ENCODE results near the gene FAM219A. TPM values are rescaled to one million over a fixed set of nuclear protein-coding genes. Genes with fewer than 3 reads are reported as not detected.
A peak's percentile ranks its signal among the peaks of the same experiment; 100 is the strongest.

Gene FAM219A
- total RNA-seq, 1 donor from 2014 or later, result 28.8 TPM

DNA sequence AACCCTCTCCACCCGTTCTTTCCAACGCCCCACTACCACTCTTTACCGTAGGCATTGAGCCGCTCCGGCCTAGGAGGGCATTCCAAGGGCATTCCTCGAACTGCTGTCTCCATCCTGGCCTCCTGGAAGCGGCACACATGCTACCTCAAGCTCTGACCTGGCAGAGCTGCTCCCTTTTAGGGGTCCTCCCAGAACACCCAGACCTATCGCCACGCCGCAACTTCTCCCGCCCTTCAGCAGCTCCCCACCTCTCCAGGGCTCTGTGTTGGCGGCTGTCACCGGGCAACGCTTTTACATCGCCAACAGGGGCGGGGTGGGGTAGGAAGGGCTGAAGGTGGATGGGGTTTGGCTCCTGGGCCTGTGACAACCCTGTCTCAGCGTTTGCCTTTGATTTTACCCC, 77.0 kb downstream of the FAM219A start:
- no peak for DNase-seq
- Histone ChIP-seq H3K4me1 (peaks cover 17% of the 10 kb centered on the region), H3K9me3 (no peaks in the 10 kb centered on the region), H3K36me3 (no peaks in the 10 kb centered on the region), H3K4me3 (peak overlapping the region; percentile 66), H3K27me3 (no peaks in the 10 kb centered on the region), H3K27ac (no peak overlapping the region)
- TF ChIP-seq, protein P1, sequence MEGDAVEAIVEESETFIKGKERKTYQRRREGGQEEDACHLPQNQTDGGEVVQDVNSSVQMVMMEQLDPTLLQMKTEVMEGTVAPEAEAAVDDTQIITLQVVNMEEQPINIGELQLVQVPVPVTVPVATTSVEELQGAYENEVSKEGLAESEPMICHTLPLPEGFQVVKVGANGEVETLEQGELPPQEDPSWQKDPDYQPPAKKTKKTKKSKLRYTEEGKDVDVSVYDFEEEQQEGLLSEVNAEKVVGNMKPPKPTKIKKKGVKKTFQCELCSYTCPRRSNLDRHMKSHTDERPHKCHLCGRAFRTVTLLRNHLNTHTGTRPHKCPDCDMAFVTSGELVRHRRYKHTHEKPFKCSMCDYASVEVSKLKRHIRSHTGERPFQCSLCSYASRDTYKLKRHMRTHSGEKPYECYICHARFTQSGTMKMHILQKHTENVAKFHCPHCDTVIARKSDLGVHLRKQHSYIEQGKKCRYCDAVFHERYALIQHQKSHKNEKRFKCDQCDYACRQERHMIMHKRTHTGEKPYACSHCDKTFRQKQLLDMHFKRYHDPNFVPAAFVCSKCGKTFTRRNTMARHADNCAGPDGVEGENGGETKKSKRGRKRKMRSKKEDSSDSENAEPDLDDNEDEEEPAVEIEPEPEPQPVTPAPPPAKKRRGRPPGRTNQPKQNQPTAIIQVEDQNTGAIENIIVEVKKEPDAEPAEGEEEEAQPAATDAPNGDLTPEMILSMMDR (IDR thresholded peaks at IDR 0.05), result no peak
- intact Hi-C loops (cut with DNase I), result no loop called here
- ATAC-seq, result no peak

DNA sequence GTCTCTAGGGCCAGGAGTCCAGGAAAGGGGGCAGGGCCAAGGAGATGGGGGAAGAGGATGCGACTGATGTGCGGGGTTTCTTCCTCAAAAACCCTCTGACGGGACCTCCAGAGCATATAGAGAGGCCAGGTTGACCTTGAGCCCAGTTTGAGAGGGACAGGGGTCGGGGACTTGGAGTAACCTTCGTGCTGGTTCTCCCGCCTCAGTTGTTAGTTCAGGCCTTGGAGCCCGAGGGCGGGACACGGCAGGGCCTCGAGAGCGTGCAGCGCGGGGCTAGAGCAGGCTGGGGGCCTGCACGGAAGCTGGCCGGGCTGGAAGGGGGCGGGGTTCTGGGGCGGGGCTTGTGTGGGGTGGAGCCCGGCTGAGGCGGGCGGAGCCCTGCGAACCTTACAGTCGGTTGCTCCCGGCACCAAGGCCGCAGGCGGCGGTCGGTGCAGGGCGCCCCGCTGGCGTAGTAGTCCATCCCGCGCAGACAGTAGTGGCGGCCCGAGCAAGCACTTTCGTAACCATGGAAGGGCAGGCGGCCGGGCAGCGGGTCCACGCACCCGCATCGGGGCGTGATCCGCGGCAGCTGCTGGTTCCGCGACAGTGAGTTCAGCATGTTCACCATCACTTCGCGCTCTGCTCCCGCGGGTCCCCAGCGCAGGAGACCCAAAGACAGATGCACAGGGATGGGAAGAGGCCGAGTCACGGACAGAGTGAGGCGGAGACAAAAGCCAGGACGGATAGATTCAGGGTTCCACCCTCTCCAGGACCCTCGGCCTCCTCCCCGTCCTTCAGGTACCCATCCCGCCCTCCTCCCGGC, 77.7 kb downstream of the FAM219A start:
- TF ChIP-seq, protein P1 (IDR thresholded peaks at IDR 0.05), result no peak
- intact Hi-C loops (cut with DNase I), result no loop called here
- Histone ChIP-seq H3K27me3 (no peaks in the 10 kb centered on the region), H3K27ac (no peak overlapping the region), H3K9me3 (no peaks in the 10 kb centered on the region), H3K36me3 (no peaks in the 10 kb centered on the region), H3K4me3 (peak overlapping the region; percentile 66), H3K4me1 (peaks cover 20% of the 10 kb centered on the region)
- DNase-seq, result peak; percentile 90
- ATAC-seq, result peak; percentile 73

DNA sequence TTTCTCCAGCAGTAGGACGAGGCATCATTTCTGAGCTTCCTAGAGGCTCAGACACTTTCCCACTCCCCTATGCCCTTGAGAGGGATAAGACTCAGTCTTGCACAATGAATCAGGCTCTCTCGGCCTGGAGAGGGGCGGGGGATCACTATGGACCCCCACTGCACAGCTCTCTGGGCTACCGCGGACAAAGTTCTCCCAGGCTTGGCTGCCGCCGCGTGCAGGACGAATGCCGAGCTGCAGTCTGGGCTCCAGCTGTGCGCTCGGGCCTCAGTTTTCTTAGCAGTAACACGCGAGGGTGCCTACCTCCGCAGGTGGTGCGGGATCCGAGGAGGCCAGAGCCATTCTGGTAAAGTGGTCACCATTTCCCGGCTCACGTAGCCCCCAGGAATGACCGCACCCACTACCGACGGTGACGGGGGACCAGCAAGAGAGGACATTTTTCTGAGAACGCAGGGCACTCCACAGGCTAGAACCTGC, 78.3 kb downstream of the FAM219A start:
- H3K4me1 ChIP-seq, result peaks cover 22% of the 10 kb centered on the region
- H3K27me3 ChIP-seq, result no peaks in the 10 kb centered on the region
- no peaks in the 10 kb centered on the region for H3K36me3 ChIP-seq
- no peak for ATAC-seq
- no peak for DNase-seq
- no peak overlapping the region for H3K27ac ChIP-seq
- peak overlapping the region; percentile 66 for H3K4me3 ChIP-seq
- intact Hi-C loops (cut with DNase I), result no loop called here
- no peaks in the 10 kb centered on the region for H3K9me3 ChIP-seq
- TF ChIP-seq, protein P1 (IDR thresholded peaks at IDR 0.05), result no peak

DNA sequence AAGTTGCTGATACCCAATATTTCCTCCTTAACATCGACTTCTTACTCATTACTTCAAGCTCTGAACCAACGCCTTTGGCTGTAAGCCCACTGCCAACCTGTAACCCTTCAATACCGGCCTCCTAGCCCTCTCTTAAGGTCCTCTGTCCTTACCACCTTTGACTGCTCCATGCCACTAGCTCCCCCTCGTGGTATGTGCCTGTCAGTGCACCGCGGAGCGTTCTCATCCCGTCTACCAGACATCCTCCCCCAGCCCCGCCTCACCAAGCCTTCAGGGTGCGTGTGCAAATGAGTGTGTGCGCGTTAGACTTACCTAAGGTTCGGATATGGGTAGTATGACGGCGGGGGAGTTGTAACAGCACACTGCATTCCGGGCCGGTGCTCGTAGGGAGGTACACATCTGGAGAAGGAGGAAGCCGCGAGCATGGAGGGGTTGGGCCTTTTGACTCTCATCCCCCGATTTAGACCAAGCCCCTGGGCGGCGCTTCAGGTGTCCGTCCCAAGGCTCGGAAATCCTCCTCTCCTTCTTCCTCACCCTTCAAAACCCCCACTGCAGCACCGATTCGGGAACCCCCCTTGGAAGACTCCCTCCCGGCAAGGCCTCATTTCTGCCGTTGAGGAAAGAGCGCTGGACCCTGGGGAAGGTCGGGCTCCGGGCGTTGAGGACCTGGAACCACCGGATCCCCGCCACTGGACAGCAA, 78.9 kb downstream of the FAM219A start:
- peaks cover 22% of the 10 kb centered on the region for H3K4me1 ChIP-seq
- H3K9me3 ChIP-seq, result no peaks in the 10 kb centered on the region
- intact Hi-C loops (cut with DNase I), result no loop called here
- no peaks in the 10 kb centered on the region for H3K36me3 ChIP-seq
- no peaks in the 10 kb centered on the region for H3K27me3 ChIP-seq
- no peak overlapping the region for H3K27ac ChIP-seq
- TF ChIP-seq, protein P1 (IDR thresholded peaks at IDR 0.05), result peak; percentile 99
- peak overlapping the region; percentile 66 for H3K4me3 ChIP-seq
- ATAC-seq (peak; percentile 75), DNase-seq (peak; percentile 93)

DNA sequence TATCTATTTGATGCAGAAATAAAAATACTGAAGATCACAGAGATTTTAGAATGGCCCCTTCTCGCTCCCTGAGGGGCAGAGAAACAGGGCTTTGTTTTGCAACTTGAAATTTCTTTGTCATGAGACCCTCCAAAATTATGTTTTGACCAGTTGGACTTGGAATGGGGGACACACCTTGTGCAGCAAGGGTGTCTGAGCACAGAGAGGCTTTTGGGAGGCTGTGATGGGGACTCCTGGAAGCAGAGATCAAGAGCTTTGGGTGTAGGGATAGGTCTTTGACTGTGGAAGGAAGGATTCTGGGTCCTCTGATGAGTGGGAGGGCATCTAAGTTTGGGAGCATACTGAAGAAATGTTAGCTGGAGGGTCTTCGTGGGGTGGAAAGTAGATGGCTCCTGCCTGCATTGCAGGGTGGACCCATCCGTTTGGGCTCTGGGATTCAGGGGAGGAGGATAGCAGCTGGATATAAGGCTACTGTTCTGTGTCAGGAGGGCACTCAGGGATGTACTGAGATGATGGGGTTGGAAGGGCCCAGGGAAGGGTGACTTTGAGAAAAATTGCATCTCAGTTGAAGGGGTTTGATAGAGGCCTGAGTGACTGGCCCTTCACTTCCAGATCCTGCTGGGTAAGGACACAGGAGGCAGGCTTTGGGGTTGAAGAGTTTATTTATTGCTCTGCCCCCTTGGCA, 79.9 kb downstream of the FAM219A start:
- TF ChIP-seq, protein P1 (IDR thresholded peaks at IDR 0.05), result no peak
- no peak for ATAC-seq

More for the DNA sequence above, 79.9 kb downstream of the FAM219A start:
- no peak for DNase-seq
- Histone ChIP-seq H3K27me3 (no peaks in the 10 kb centered on the region), H3K36me3 (no peaks in the 10 kb centered on the region), H3K27ac (no peak overlapping the region), H3K4me1 (peaks cover 22% of the 10 kb centered on the region), H3K4me3 (no peak overlapping the region), H3K9me3 (no peaks in the 10 kb centered on the region)
- intact Hi-C loops (cut with DNase I), result no loop called here
